Sigmoid colon (tissue), 7 donors: ENCODE data around the gene ITSN2. TPM values are rescaled to one million over a fixed set of nuclear protein-coding genes. Genes with fewer than 3 reads are reported as not detected.

Source experiments
- polyA plus RNA-seq, 3 donors: library from polyadenylated mRNA; stranded (reverse); fragments of 200-250 nt; gene quantifications; one replicate each; pipeline ENCODE4 v1.2.3, GENCODE V29; 2013
- small RNA-seq, 3 donors: library from RNA; depleted of rRNA; stranded (forward); fragments of <200 nt; gene quantifications; one replicate each; pipeline ENCODE3, GENCODE V24; 2016
- total RNA-seq, 4 donors: library from RNA; depleted of rRNA; stranded (reverse); fragments of >200 nt; gene quantifications; one replicate each; pipeline ENCODE4 v1.1.0, GENCODE V29; 2016
- donor health status: healthy with polysubstance abuse.
- donor health status: Bipolar disorder and iron deficiency.
- donor health status: healthy.

Gene ITSN2
- total and polyA plus RNA-seq, 7 donors, result 19.2 to 73.6 (median 56.0) TPM

Small RNA genes within 50 kb of the gene (small RNA-seq; reads per million reads assigned to genes)
- gene HMGN2P20, result 0 reads per million in 3 donors
- 0 reads per million in 3 donors for gene RF00602

Other genes with a start within 250 kb of the ITSN2 start
- 1 to 10 TPM in 1 of 4 donors, not detected in 3; 1.9 TPM for gene PFN4, start 237.2 kb downstream of the ITSN2 start, total RNA-seq
- under 1 TPM in 1 of 3 donors, not detected in 2; 0.12 TPM for gene PFN4, start 237.2 kb downstream of the ITSN2 start, polyA plus RNA-seq
- 10 to 100 TPM; 24.7 to 44.1 (median 37.2) TPM for gene FAM228B, start 237.1 kb downstream of the ITSN2 start, total RNA-seq
- 10 to 100 TPM in 1 of 3 donors, 1 to 10 TPM in 2; 1.4 to 11.4 (median 4.7) TPM for gene FAM228B, start 237.1 kb downstream of the ITSN2 start, polyA plus RNA-seq
- 1 to 10 TPM; 1.5 to 3.6 (median 2.0) TPM for gene FAM228A, start 185.5 kb downstream of the ITSN2 start, total RNA-seq
- under 1 TPM in 1 of 3 donors, not detected in 2; 0.23 TPM for gene FAM228A, start 185.5 kb downstream of the ITSN2 start, polyA plus RNA-seq
- 10 to 100 TPM; 49.2 to 61.7 (median 51.8) TPM for gene NCOA1, start 130.7 kb upstream of the ITSN2 start, total RNA-seq
- 10 to 100 TPM; 11.3 to 12.7 (median 11.4) TPM for gene NCOA1, start 130.7 kb upstream of the ITSN2 start, polyA plus RNA-seq